ENCODE results near the gene RBMS1. TPM values are rescaled to one million over a fixed set of nuclear protein-coding genes. Genes with fewer than 3 reads are reported as not detected.

The RBMS1 gene
- total and polyA plus RNA-seq, 2 of the 13 experiments (the other 11 are each of a cell fraction or from before 2014, with no cell fraction given): 55.5 to 110 TPM

GRCh38 chr2:160291382-160291781 is 202.2 kb downstream of the RBMS1 start (continued):
- TF ChIP-seq JARID2 (CRISPR knock-in tag; IDR thresholded peaks at IDR 0.05; ENCODE audit: insufficient replicate concordance) (no peak), ZNF20 (CRISPR knock-in tag; IDR thresholded peaks at IDR 0.05) (no peak)

GRCh38 chr2:160290598-160290997 is 203.0 kb downstream of the RBMS1 start:
- Histone ChIP-seq H4K20me1 (ENCODE audit: insufficient read depth, low read length) (no peaks in the 10 kb centered on the region), H3K9me3 (ENCODE audit: low read length) (no peaks in the 10 kb centered on the region), H3K79me2 (ENCODE audit: insufficient read depth, low read length) (no peaks in the 10 kb centered on the region), H3K27ac (ENCODE audit: extremely low read length, insufficient read depth, low read length) (no peak overlapping the region), H3K27me3 (ENCODE audit: control insufficient read depth in 1 of 2, insufficient read depth in 2 of 2, low read length in 2 of 2) (no peaks in the 10 kb centered on the region), H3K9ac (ENCODE audit: insufficient read depth, low read depth, low read length) (no peak overlapping the region), H3K4me1 (ENCODE audit: insufficient read depth, low read length) (no peaks in the 10 kb centered on the region), H2AFZ (ENCODE audit: low read length) (no peak overlapping the region), H3K4me3 (replicated peaks in 1 of 3; ENCODE audit: insufficient read depth in 1 of 3, low read depth in 2 of 3, low read length in 3 of 3) (no peak overlapping the region), H3K4me2 (ENCODE audit: low read depth, low read length) (no peak overlapping the region), H3K36me3 (replicated peaks in 1 of 2; ENCODE audit: control insufficient read depth in 1 of 2, insufficient read depth in 2 of 2, low read length in 2 of 2) (peaks cover 6 to 32% of the 10 kb centered on the region in 2 experiments; a peak in 4 of 5 replicates)
- in situ Hi-C loops (cut with HindIII; ENCODE audit: extremely low pct_ligation_motif_present, low pct_unique_long_range_greater_than_20kb): no loop called here
- FAIRE-seq (no peak), ATAC-seq (no peak), DNase-seq (ENCODE audit: low spot score) (no peak)
- intact Hi-C loops (cut with micrococcal nuclease; ENCODE audit: unreplicated experiment): no loop called here
- no TSS peak for BruUV-seq (replicated peaks)
- ChIA-PET CTCF (ENCODE audit: low intra/inter-chr PET ratio, low total read pairs) (no interaction called here), POLR2A (no interaction called here)
- TF ChIP-seq MED8 (CRISPR knock-in tag; IDR thresholded peaks at IDR 0.05; ENCODE audit: insufficient replicate concordance) (no peak), NCOA5 (CRISPR knock-in tag; IDR thresholded peaks at IDR 0.05) (no peak), NPAS2 (CRISPR knock-in tag; IDR thresholded peaks at IDR 0.05; ENCODE audit: borderline replicate concordance) (no peak), GATAD1 (CRISPR knock-in tag; IDR thresholded peaks at IDR 0.05) (no peak), THAP7 (CRISPR knock-in tag; IDR thresholded peaks at IDR 0.05) (no peak), MAX (IDR thresholded peaks at IDR 0.05) (no peak), FIP1L1 (IDR thresholded peaks at IDR 0.05; ENCODE audit: borderline replicate concordance, insufficient read depth, low read depth, low read length) (no peak), ZNF850 (CRISPR knock-in tag; conservative IDR thresholded peaks at IDR 0.05) (no peak), FOXP4 (CRISPR knock-in tag; IDR thresholded peaks at IDR 0.05) (no peak), DR1 (CRISPR knock-in tag; IDR thresholded peaks at IDR 0.05) (no peak), ZNF614 (CRISPR knock-in tag; IDR thresholded peaks at IDR 0.05; ENCODE audit: borderline replicate concordance) (no peak), TSC22D2 (CRISPR knock-in tag; IDR thresholded peaks at IDR 0.05; ENCODE audit: borderline replicate concordance) (no peak), ZBTB3 (CRISPR knock-in tag; IDR thresholded peaks at IDR 0.05; ENCODE audit: borderline replicate concordance, low read depth) (no peak), ZFP41 (CRISPR knock-in tag; IDR thresholded peaks at IDR 0.05; ENCODE audit: borderline replicate concordance) (no peak), SP4 (CRISPR knock-in tag; IDR thresholded peaks at IDR 0.05) (no peak), GMEB1 (CRISPR knock-in tag; IDR thresholded peaks at IDR 0.05; ENCODE audit: borderline replicate concordance) (no peak)
- 97% methylated on average over 3 of the region's 3 CpGs for WGBS (ENCODE audit: low lambda C conversion rate)

Measured in HepG2 (cell line).